Pancreas (tissue), 10 donors: ENCODE data around the gene SEC14L5. TPM values are rescaled to one million over a fixed set of nuclear protein-coding genes. Genes with fewer than 3 reads are reported as not detected.
"Not testable (repeated sequence)": the region's sequence is repeated elsewhere in the genome, so short reads cannot be mapped to it uniquely, and the experiment has no call there.

Source experiments
- ATAC-seq, 4 donors: fragments of 200-7000 bp; cut with Tn5 transposase; one replicate each; pipeline versions ENCODE4 v1.8.0 to v1.9.1; 2020; ENCODE audit warnings: mild to moderate bottlenecking in 4 of 4, moderate library complexity in 4 of 4
- DNase-seq, 6 donors: peaks; one replicate each; pipeline ENCODE4 v3.0.0-alpha.2; 2020
- FAIRE-seq: peaks from 2 replicates; lab custom pipeline; 2012; peaks lifted over from hg19 to GRCh38; lab: Jason Lieb, UNC
- H3K27ac ChIP-seq, 4 donors: fragments of 200-600 bp; sonication (generic); 1 replicate in 3 of 4; 2 replicates in 1 of 4; pipeline versions ENCODE4 v1.5.0 to v1.8.0; 2020
- H3K27me3 ChIP-seq, 4 donors: fragments of 200-600 bp; one replicate each; pipeline ENCODE4 v1.8.0; 2021
- H3K36me3 ChIP-seq, 3 donors: fragments of 200-600 bp; sonication (generic) in 1 of 3; one replicate each; pipeline versions ENCODE4 v1.5.0 to v1.8.0; 2020 to 2021
- H3K4me1 ChIP-seq, 3 donors: fragments of 200-600 bp; one replicate each; pipeline ENCODE4 v1.8.0; 2021
- H3K4me3 ChIP-seq, 4 donors: fragments of 200-600 bp; sonication (generic) in 2 of 4; one replicate each; pipeline versions ENCODE4 v1.5.0 to v1.8.0; 2020 to 2021
- H3K9me3 ChIP-seq, 4 donors: fragments of 200-600 bp; one replicate each; pipeline ENCODE4 v1.8.0; 2021
- CTCF ChIP-seq, 4 donors: fragments of 200-600 bp; sonication (generic) in 3 of 4; IDR thresholded peaks; one replicate each; pipeline versions ENCODE4 v1.5.0 to v1.8.0; 2021; ENCODE audit warnings: antibody characterized with exemption in 4 of 4
- WGBS, 2 donors: extraction: QIAGEN DNeasy Blood & Tissue Kit; methylation state at CpG; one replicate each; pipeline ENCODE4 v1.1.7; 2013; 5-methylcytosine and 5-hydroxymethylcytosine counted together
- intact Hi-C, 3 donors: fragments of 100-400 bp; cut with DNase I; formaldehyde crosslinking; loops; one replicate each; pipeline versions ENCODE4 v1.11.1 to v1.14.2; 2022
- polyA plus RNA-seq, 2 donors: library from polyadenylated mRNA; stranded (reverse); fragments of 200-250 nt; gene quantifications; one replicate each; pipeline ENCODE4 v1.2.3, GENCODE V29; 2013
- total RNA-seq, 6 donors: library from RNA; stranded (reverse); fragmentation: NEBNext Ultra II Directional in 4 of 6; extraction: Animal tissue kit (Norgen Biotek cat#: 25700) in 4 of 6; gene quantifications; one replicate each; pipeline versions ENCODE4 v1.2.1 to v1.2.4, GENCODE V29; 2021 to 2023
- donor health status: healthy with polysubstance abuse.
- donor health status: DM: no; HTN: no; CAD: no; lungs with moderate emphysema.
- donor health status: DM: no; HTN: no; CAD: no.
- donor health status: control.
- donor health status: control.
- donor health status: Bipolar disorder and iron deficiency.
- donor health status: DM: yes; HTN: yes; CAD: no.
- donor health status: DM: no; HTN: no; CAD: no.
- donor health status: DM: no; HTN: no; CAD: no.
- donor health status: DM: yes; HTN: yes; CAD: no.

SEC14L5 gene
- total and polyA plus RNA-seq, 8 donors, result 0.22 to 0.79 (median 0.51) TPM

GRCh38 chr16:4957420-4957719 lies 760 bp upstream of the SEC14L5 start:
- no peak for FAIRE-seq
- intact Hi-C loops, result loop anchor here in 1 of 3 donors (10.0 kb wide), 2 partner anchors 113 to 343 kb away; partner anchors contain the start of genes GLYR1, UBALD1 and UBN1
- H3K27me3 ChIP-seq, result no peaks in the 10 kb centered on the region
- 6 to 13% methylated on average over 10 of the region's 10 CpGs for WGBS, 2 donors
- peaks cover 0 to 3% (median 0%) of the 10 kb centered on the region in 3 donors for H3K4me1 ChIP-seq
- peak overlapping the region in 3 of 4 donors; percentile 10 to 49 (median 17) for H3K4me3 ChIP-seq
- H3K9me3 ChIP-seq, result no peaks in the 10 kb centered on the region
- no peaks in the 10 kb centered on the region for H3K36me3 ChIP-seq
- peak in 3 of 4 donors; percentile 0 for ATAC-seq
- no peak for TF ChIP-seq CTCF (IDR thresholded peaks at IDR 0.05)
- peak overlapping the region; percentile 35 to 88 (median 58) for H3K27ac ChIP-seq
- no peak for DNase-seq

DNA sequence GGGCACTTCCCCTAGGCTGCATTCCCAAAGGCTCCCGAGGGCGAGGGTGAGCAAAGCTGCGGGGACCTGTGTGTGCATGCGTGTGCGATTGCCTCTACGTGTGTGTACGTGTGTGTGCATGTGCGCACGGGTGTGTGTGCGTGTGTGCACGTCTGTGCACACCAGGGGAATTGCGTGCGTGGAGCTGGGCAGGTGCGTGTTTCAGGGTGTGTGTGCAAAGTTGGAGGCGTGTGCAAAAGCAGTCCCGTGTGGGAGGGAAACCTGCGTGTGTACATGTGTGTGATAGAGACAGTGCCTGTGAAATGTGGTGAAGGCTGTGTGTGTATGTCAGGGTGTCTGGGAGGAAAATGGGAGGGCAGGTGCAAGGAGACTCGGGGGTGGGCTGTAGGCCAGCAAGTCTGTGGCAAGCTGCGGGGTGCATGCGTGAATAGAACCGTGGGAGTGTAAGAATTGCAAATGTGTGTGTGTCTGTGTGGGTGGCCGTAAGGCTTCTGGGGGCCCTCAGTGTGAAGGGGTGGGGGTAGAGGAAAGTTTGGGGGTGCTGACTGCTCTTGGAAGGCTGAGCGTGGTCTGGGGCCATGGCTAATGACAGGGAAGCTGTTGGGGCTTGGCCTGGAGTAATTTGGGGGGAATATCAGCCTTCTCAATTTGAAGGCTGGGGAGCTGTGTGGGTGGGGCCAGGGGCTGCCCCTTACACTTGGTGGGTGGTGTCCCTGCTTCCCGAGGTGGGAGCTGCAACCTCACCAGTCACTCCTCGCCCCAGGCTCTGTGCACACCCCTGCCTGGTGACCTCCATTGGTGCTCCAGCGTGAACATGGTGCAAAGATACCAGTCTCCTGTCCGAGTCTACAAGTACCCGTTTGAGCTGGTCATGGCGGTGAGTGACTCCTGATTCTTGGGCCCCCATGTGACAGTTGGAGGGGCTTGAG lies 644 bp downstream of the SEC14L5 start:
- WGBS, 2 donors, result 40% methylated on average over 29 of the region's 29 CpGs
- peaks cover 0 to 3% (median 0%) of the 10 kb centered on the region in 3 donors for H3K4me1 ChIP-seq
- no peak for ATAC-seq
- no peak for FAIRE-seq
- H3K36me3 ChIP-seq, result no peaks in the 10 kb centered on the region
- no peaks in the 10 kb centered on the region for H3K27me3 ChIP-seq
- intact Hi-C loops, result loop anchor here in 1 of 3 donors (10.0 kb wide), 2 partner anchors 114 to 344 kb away; partner anchors contain the start of genes GLYR1, UBALD1 and UBN1
- H3K9me3 ChIP-seq, result no peaks in the 10 kb centered on the region
- peak overlapping the region in 2 of 4 donors; percentile 35 to 49 for H3K4me3 ChIP-seq
- H3K27ac ChIP-seq, result peak overlapping the region in 2 of 4 donors; percentile 34 to 39
- no peak for TF ChIP-seq CTCF (IDR thresholded peaks at IDR 0.05)
- peak in 5 of 6 donors; percentile 34 to 57 (median 38) for DNase-seq

DNA sequence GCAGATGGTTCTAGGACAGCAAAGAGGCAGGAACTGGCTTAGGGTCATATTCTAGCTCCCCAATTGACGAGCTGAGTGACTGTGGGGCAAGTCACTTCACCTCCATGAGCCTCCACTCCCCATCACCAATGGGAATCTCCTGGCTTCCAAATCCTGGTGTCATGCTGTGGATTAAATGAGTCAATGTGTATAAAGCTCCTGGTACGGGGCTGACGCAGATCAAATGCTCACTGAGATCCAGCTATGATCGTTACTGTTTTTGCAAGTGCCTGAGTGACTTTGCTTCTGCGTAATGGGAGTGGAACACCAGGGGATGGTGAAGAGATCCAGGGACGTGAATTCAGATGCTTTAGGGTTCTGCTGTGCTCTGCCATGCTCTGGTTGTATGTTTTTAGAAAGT lies 2.4 kb downstream of the SEC14L5 start:
- ATAC-seq (no peak), DNase-seq (no peak), FAIRE-seq (no peak)
- Histone ChIP-seq H3K27me3 (no peaks in the 10 kb centered on the region), H3K4me1 (peaks cover 0 to 3% (median 0%) of the 10 kb centered on the region in 3 donors), H3K4me3 (no peak overlapping the region), H3K36me3 (no peaks in the 10 kb centered on the region), H3K9me3 (no peaks in the 10 kb centered on the region), H3K27ac (no peak overlapping the region)
- TF ChIP-seq CTCF (IDR thresholded peaks at IDR 0.05), result no peak
- intact Hi-C loops, result no loop called here
- WGBS, 2 donors, result 73 to 78% methylated on average over 6 of the region's 6 CpGs

DNA sequence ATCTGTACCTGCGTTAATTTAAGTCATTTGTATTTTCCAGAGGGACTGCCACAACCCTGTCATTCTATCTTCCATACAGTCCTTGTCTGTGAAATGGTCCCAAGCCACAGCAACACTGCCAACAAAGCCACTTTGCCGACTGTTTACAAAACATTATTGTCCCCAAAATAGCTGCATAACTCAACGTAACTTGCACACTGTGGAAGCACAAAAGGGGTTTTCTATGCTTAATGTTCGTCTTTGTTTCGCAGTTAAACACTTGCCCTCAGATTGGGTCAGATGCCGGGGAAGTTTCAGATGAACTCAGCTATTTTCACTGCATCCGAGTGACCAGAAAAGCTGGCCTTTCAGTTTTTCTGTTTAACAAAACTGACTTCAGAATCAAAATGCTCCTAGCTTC lies 4.6 kb downstream of the SEC14L5 start:
- DNase-seq (no peak), FAIRE-seq (no peak), ATAC-seq (no peak)
- intact Hi-C loops, result no loop called here
- no peak overlapping the region for H3K27ac ChIP-seq
- H3K4me3 ChIP-seq, result no peak overlapping the region
- no peaks in the 10 kb centered on the region for H3K36me3 ChIP-seq
- H3K9me3 ChIP-seq, result no peaks in the 10 kb centered on the region
- TF ChIP-seq CTCF (IDR thresholded peaks at IDR 0.05), result no peak
- peaks cover 0 to 3% (median 0%) of the 10 kb centered on the region in 3 donors for H3K4me1 ChIP-seq
- no peaks in the 10 kb centered on the region for H3K27me3 ChIP-seq
- 59 to 70% methylated on average over 7 of the region's 7 CpGs for WGBS, 2 donors

GRCh38 chr16:4963527-4963926 lies 5.4 kb downstream of the SEC14L5 start:
- H3K9me3 ChIP-seq, DNase-seq: not testable (repeated sequence)
- 77 to 85% methylated on average over 7 of the region's 7 CpGs for WGBS, 2 donors

More at GRCh38 chr16:4963527-4963926, 5.4 kb downstream of the SEC14L5 start:
- H3K4me1 ChIP-seq, H3K36me3 ChIP-seq, H3K4me3 ChIP-seq, FAIRE-seq, intact Hi-C loops, H3K27ac ChIP-seq, ATAC-seq, H3K27me3 ChIP-seq: not testable (repeated sequence)
